Psoas muscle (tissue), 8 donors: ENCODE measurements around the gene FAM222B. TPM values are rescaled to one million over a fixed set of nuclear protein-coding genes. Genes with fewer than 3 reads are reported as not detected.
A peak's percentile ranks its signal among the peaks of the same experiment; 100 is the strongest.

Source experiments
- ATAC-seq, 4 donors: fragments of 200-7000 bp; cut with Tn5 transposase; one replicate each; pipeline ENCODE4 v1.9.1; 2020; ENCODE audit warnings: moderate library complexity in 3 of 4, mild to moderate bottlenecking in 2 of 4
- DNase-seq, 2 donors: peaks; one replicate each; pipeline ENCODE4 v3.0.0-alpha.2; 2020
- H3K27ac ChIP-seq: fragments of 200-600 bp; one replicate; pipeline ENCODE4 v1.8.0; 2022
- H3K27me3 ChIP-seq, 3 donors: fragments of 200-600 bp in 1 of 3; one replicate each; pipeline versions ENCODE4 v1.6.1 to v1.8.0; 2013 to 2022; ENCODE audit warnings: low read length in 2 of 3, mild to moderate bottlenecking in 2 of 3, moderate library complexity in 1 of 3; ENCODE audit not compliant: insufficient read depth in 3 of 3
- H3K36me3 ChIP-seq, 2 donors: fragments of 200-600 bp in 1 of 2; one replicate each; pipeline versions ENCODE4 v1.6.1 to v1.8.0; 2013 to 2022; ENCODE audit warnings: low read depth in 1 of 2, mild to moderate bottlenecking in 1 of 2, moderate library complexity in 1 of 2; ENCODE audit not compliant: insufficient read depth in 1 of 2
- H3K4me1 ChIP-seq: fragments of 200-600 bp; one replicate; pipeline ENCODE4 v1.8.0; 2022
- H3K4me3 ChIP-seq: fragments of 200-600 bp; one replicate; pipeline ENCODE4 v1.8.0; 2022; ENCODE audit warnings: mild to moderate bottlenecking
- H3K9me3 ChIP-seq: fragments of 200-600 bp; one replicate; pipeline ENCODE4 v1.8.0; 2022
- CTCF ChIP-seq: fragments of 200-600 bp; IDR thresholded peaks from one replicate; pipeline ENCODE4 v1.8.0; 2022; ENCODE audit warnings: antibody characterized with exemption
- WGBS, 3 donors: extraction: QIAGEN DNeasy Blood & Tissue Kit; methylation state at CpG; one replicate each; pipeline versions ENCODE4 v1.1.6 to v1.1.7; 2013; 5-methylcytosine and 5-hydroxymethylcytosine counted together
- intact Hi-C, 2 donors: fragments of 100-400 bp; cut with DNase I; formaldehyde crosslinking; loops; one replicate each; pipeline versions ENCODE4 v1.11.0 to v1.14.2; 2022
- polyA plus RNA-seq, 3 donors: library from polyadenylated mRNA; stranded (reverse); fragments of 200-250 nt; gene quantifications; one replicate each; pipeline ENCODE4 v1.2.3, GENCODE V29; 2013
- total RNA-seq, 4 donors: library from RNA; stranded (reverse); fragmentation: NEBNext Ultra II Directional in 2 of 4; extraction: Animal tissue kit (Norgen Biotek cat#: 25700) in 2 of 4; gene quantifications; one replicate each; pipeline versions ENCODE4 v1.2.1 to v1.2.4, GENCODE V29; 2021 to 2023
- donor health status: healthy with polysubstance abuse.
- donor health status: DM: no; HTN: no; CAD: no; lungs with moderate emphysema.
- donor health status: Bipolar disorder and iron deficiency.
- donor health status: healthy.
- donor health status: DM: yes; HTN: yes; CAD: no.
- donor health status: DM: no; HTN: no; CAD: no.
- donor health status: DM: no; HTN: no; CAD: no.
- donor health status: DM: yes; HTN: yes; CAD: no.

Gene FAM222B
- total and polyA plus RNA-seq, 7 donors, result 22.4 to 66.2 (median 32.2) TPM

- 34 to 41% (median 36%) methylated on average over 20 of the region's 20 CpGs for WGBS, 3 donors
- intact Hi-C loops, result loop anchor here (1.0 to 2.0 kb wide), 2 partner anchors 22 to 24 kb away; partner anchors contain the start of genes NEK8 (in 1 of the 2) and TLCD1 (in 1 of the 2)
- Histone ChIP-seq H3K9me3 (no peaks in the 10 kb centered on the region), H3K4me1 (peaks cover 12% of the 10 kb centered on the region), H3K36me3 (peaks cover 0 to 21% of the 10 kb centered on the region in 2 donors), H3K27me3 (no peaks in the 10 kb centered on the region), H3K4me3 (no peak overlapping the region), H3K27ac (no peak overlapping the region)
- ATAC-seq, result peak; percentile 83 to 91 (median 88)
- peak; percentile 92 to 95 for DNase-seq
- peak; percentile 100 for TF ChIP-seq CTCF
These were observed 92.2 kb downstream of the FAM222B start for GRCh38 chr17:28750178-28751047.

DNA sequence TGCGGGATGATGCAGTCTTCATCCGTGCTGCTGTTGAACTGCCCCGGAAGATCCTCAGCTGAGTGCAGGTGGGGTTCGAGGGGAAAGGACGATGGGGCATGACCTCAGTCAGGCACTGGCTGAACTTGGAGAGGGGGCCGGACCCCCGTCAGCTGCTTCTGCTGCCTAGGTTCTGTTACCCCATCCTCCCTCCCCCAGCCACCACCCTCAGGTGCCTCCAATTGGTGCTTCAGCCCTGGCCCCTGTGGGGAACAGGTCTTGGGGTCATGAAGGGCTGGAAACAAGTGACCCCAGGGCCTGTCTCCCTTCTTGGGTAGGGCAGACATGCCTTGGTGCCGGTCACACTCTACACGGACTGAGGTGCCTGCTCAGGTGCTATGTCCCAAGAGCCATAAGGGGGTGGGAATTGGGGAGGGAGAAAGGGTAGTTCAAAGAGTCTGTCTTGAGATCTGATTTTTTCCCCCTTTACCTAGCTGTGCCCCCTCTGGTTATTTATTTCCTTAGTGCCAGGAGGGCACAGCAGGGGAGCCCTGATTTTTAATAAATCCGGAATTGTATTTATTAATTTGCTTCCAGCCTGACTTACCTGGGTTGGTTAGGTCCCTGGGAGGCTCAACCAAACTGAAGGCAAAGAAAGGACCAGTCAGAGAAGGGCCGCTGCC is 92.9 kb downstream of the FAM222B start:
- Histone ChIP-seq H3K27me3 (no peaks in the 10 kb centered on the region), H3K36me3 (peaks cover 0 to 21% of the 10 kb centered on the region in 2 donors), H3K4me1 (peaks cover 16% of the 10 kb centered on the region), H3K4me3 (no peak overlapping the region), H3K27ac (no peak overlapping the region), H3K9me3 (no peaks in the 10 kb centered on the region)
- no peak for TF ChIP-seq CTCF
- ATAC-seq (peak in 2 of 4 donors; percentile 4 to 7), DNase-seq (peak in 1 of 2 donors; percentile 40)
- intact Hi-C loops, result loop anchor here (1.0 to 2.0 kb wide), 2 partner anchors 21 to 23 kb away; partner anchors contain the start of genes NEK8 (in 1 of the 2) and TLCD1 (in 1 of the 2)
- 53 to 64% (median 58%) methylated on average over 11 of the region's 11 CpGs for WGBS, 3 donors

DNA sequence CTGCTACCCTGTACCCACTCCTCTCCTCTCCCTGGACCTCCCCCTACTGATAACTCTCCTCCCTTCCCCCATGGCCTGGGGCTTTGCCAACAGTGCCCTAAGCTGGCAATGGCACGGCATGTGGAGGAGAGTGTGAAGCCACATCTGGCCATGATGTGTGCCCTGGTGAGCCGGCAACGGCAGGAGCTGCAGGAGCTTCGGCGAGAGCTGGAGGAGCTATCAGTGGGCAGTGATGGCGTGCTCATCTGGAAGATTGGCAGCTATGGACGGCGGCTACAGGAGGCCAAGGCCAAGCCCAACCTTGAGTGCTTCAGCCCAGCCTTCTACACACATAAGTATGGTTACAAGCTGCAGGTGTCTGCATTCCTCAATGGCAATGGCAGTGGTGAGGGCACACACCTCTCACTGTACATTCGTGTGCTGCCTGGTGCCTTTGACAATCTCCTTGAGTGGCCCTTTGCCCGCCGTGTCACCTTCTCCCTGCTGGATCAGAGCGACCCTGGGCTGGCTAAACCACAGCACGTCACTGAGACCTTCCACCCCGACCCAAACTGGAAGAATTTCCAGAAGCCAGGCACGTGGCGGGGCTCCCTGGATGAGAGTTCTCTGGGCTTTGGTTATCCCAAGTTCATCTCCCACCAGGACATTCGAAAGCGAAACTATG is 93.6 kb downstream of the FAM222B start:
- no peak overlapping the region for H3K4me3 ChIP-seq
- DNase-seq (peak in 1 of 2 donors; percentile 55), ATAC-seq (no peak)
- no peaks in the 10 kb centered on the region for H3K9me3 ChIP-seq
- H3K36me3 ChIP-seq, result peaks cover 0 to 21% of the 10 kb centered on the region in 2 donors
- intact Hi-C loops, result no loop called here
- no peak overlapping the region for H3K27ac ChIP-seq
- H3K4me1 ChIP-seq, result peaks cover 17% of the 10 kb centered on the region
- H3K27me3 ChIP-seq, result no peaks in the 10 kb centered on the region
- TF ChIP-seq CTCF, result no peak
- WGBS, 3 donors, result 58 to 73% (median 63%) methylated on average over 18 of the region's 18 CpGs

GRCh38 chr17:28747801-28748750 is 94.5 kb downstream of the FAM222B start:
- Histone ChIP-seq H3K36me3 (peaks cover 0 to 21% of the 10 kb centered on the region in 2 donors), H3K4me3 (no peak overlapping the region), H3K27ac (no peak overlapping the region), H3K4me1 (peaks cover 22% of the 10 kb centered on the region), H3K27me3 (no peaks in the 10 kb centered on the region), H3K9me3 (no peaks in the 10 kb centered on the region)
- DNase-seq (peak in 1 of 2 donors; percentile 45), ATAC-seq (no peak)
- intact Hi-C loops, result no loop called here
- 85 to 90% (median 86%) methylated on average over 18 of the region's 18 CpGs for WGBS, 3 donors
- no peak for TF ChIP-seq CTCF
